ENCODE measurements around the gene EPS8L2.

Gene EPS8L2

GRCh38 chr11:705646-706438, at the start of gene EPS8L2:
TSS of gene EPS8L2 (plus strand) at chr11:706231. CDS start at chr11:709408, 3,177 bp downstream.
- DNase-seq (ENCODE audit: low spot score) = peak; percentile 52

GRCh38 chr11:656426-656825, 49.6 kb upstream of the EPS8L2 start:
- no peak for DNase-seq (ENCODE audit: low spot score)

- DNase-seq (ENCODE audit: low spot score) = no peak
Observed at GRCh38 chr11:656866-657265, 49.2 kb upstream of the EPS8L2 start.

- DNase-seq (ENCODE audit: low spot score) = peak; percentile 62
Observed at GRCh38 chr11:657691-658126, 48.3 kb upstream of the EPS8L2 start.

GRCh38 chr11:659532-660085, 46.4 kb upstream of the EPS8L2 start:
- DNase-seq (ENCODE audit: low spot score) = no peak

GRCh38 chr11:660281-660680, 45.8 kb upstream of the EPS8L2 start:
- DNase-seq (ENCODE audit: low spot score) = no peak

- DNase-seq (ENCODE audit: low spot score) = no peak
Observed at GRCh38 chr11:660681-661444, 45.2 kb upstream of the EPS8L2 start.

GRCh38 chr11:662689-663274, 43.2 kb upstream of the EPS8L2 start:
- DNase-seq (ENCODE audit: low spot score) = peak; percentile 92

GRCh38 chr11:665062-665703, 40.8 kb upstream of the EPS8L2 start:
- no peak for DNase-seq (ENCODE audit: low spot score)

GRCh38 chr11:665704-666281, 40.2 kb upstream of the EPS8L2 start:
- no peak for DNase-seq (ENCODE audit: low spot score)

- DNase-seq (ENCODE audit: low spot score) = no peak
Observed at GRCh38 chr11:673866-674265, 32.2 kb upstream of the EPS8L2 start.

GRCh38 chr11:674406-674805, 31.6 kb upstream of the EPS8L2 start:
- DNase-seq (ENCODE audit: low spot score) = no peak

GRCh38 chr11:678297-678696, 27.7 kb upstream of the EPS8L2 start:
- no peak for DNase-seq (ENCODE audit: low spot score)

- no peak for DNase-seq (ENCODE audit: low spot score)
Observed at GRCh38 chr11:679271-680207, 26.5 kb upstream of the EPS8L2 start.

GRCh38 chr11:680476-680875, 25.6 kb upstream of the EPS8L2 start:
- no peak for DNase-seq (ENCODE audit: low spot score)

GRCh38 chr11:680970-681369, 25.1 kb upstream of the EPS8L2 start:
- DNase-seq (ENCODE audit: low spot score) = no peak

- no peak for DNase-seq (ENCODE audit: low spot score)
Observed at GRCh38 chr11:686451-687243, 19.4 kb upstream of the EPS8L2 start.

- no peak for DNase-seq (ENCODE audit: low spot score)
Observed at GRCh38 chr11:687751-688150, 18.3 kb upstream of the EPS8L2 start.

- no peak for DNase-seq (ENCODE audit: low spot score)
Observed at GRCh38 chr11:688681-689080, 17.4 kb upstream of the EPS8L2 start.

- no peak for DNase-seq (ENCODE audit: low spot score)
Observed at GRCh38 chr11:689625-690024, 16.4 kb upstream of the EPS8L2 start.
